NCI-H2107 (cell line): ENCODE results near the gene USP16.

Experiments used
- DNase-seq: peaks from one replicate; lab custom pipeline; 2025; lab: John Stamatoyannopoulos, UW

Gene USP16

DNA sequence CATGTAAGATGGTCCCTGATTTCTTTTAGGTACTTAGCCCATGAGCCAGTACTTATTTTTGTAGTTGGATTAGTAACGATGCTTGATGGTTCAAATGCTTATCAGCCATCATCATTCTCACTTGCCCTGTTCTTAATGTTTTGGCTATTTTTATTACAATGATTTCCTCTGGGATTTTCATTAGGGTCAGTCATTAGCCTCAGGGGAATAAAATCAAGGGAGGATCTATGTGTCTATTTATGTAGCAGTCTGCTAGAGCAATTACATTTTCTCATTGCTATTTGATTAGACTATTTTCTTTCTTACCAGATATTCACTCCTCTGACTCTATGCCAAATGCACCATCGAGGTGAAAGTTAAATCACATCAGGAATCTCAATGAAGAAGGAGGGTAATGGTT is 59.9 kb downstream of the USP16 start:
- no peak for DNase-seq

DNA sequence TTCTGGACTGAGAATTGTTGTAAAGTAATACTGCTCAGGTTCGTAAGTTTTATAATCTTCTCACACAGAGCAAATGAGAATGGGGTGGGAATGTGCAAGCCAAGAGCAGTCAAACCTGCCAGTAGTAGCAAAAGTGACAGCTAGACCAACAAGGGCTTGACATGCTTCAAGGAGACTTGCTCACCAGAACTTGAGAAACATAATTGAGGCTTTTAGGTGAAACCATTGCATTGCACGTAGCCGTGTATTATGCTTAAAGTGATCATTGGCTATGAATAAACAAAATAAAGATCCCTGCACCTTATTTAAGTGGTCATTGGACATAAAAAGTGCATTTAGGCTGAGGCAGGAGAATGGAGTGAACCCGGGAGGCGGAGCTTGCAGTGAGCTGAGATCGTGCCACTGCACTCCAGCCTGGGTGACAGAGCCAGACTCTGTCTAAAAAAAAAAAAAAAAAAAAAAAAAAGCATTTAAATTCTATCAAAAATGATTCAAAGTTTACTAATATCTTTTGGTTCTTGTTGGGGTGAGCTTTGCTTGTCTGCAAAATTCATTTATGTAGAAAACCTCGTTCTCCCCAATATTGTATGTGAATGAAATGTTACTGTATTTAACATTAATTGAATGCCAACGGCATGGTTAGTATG is 60.8 kb downstream of the USP16 start:
- no peak for DNase-seq

DNA sequence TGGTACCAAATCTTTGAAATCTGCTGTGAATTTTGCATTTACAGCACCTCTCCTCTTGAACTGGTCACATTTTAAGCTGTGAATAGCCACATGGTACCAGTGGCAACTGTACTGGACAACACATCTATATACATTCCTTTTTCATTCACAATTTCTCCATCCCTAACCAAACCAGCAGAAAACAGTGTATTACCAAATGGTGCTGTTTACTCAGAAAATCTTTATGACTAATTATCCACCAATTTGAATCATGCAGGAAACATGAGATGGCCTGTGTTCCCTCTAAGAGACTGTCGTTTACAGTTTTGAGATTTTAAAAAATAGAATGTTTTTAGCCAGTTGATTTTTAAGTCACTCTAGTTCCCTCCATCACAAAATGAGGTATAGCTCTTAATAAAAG is 66.6 kb downstream of the USP16 start:
- DNase-seq, result no peak

DNA sequence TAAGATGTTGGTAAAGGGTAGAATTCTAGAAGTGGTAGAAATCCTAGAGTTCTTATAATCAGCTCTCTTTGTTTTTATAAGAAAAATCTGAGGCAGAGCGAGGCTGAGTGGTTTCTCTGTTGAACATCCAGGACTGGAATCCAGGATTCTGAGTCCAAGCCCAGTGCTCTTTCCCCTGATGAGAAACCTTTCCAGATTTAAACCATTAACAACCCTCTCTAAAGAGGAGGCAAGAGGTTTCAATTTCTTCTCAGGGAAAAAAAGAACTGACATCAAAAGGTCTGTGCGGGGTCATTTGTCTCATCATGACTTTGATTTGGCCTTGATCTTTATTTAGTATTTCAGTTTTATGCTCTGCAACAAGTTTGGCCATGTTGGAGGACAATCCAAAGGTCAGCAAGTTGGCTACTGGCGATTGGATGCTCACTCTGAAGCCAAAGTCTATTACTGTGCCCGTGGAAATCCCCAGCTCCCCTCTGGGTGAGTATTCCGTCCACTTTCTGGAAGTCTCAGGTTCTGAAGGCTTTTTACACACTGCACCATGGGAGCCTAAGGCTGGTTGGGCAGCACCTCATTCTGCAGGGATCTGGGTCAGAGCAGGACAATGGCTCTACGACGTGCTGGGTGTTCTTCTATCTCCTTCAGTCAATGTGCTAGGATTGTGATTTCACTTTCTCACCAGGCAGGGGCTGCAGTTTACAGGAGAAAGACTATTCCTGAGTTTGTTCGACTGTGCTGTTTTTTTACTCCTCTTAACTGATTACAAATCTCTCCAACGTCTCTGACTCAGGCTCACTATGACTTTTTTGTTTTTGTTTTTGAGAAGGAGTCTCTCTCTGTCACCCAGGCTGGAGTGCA is 67.9 kb downstream of the USP16 start:
- DNase-seq, result no peak

DNA sequence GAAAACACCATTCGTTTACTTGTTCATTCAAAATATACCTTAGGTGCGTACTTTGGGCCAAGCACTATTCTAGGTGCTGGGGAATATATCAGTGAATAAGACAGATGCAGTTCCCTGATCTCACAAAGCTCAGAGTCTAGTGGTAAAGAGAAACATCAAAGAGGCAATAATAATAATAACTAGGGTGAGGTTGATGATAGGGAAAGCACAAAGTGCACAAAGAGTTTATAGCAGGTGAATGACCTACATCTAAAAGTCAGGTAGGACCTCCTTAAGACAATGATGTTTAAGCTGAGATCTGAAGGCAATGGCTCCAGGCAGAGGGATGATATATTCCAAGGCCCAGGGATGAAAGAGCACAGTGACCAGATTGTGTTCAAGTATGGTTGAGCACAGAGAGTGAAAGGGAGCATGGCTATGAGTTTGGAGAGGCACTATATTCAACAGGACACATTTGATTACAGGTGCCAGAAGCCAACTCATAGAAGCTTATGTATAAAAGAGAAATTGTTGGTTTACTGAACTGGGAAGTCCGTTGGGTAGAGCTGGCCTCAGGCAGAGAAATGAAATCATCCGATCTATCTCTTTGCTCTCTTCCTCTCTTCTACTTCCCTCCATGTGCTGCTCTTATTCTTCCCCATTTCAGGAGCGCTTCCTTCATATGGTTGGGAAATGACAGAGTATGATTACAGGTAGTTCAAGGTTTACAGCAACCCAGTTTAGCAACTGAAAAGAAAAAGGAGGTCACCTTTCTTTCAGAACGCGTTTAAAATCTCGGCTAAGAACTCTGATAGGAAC is 71.9 kb downstream of the USP16 start:
- DNase-seq, result no peak

DNA sequence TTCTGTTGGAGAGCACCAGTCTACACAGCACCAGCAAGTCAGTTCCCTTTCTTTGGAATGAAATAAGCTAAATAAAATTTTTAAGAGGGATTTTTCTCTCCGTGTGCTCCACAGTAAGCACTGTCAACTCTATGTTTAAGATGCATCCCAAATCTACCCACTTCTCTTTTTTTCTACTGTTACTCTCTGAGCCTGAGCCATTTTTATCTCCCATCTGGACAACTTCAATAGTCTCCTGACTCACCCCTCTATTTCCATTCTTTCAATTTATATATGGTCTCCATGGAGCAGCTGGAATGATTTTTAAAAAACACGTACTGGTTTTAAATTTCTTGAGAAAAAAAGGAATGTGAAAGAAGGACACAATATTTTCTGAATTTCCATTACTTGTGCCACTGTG is 73.7 kb downstream of the USP16 start:
- DNase-seq, result no peak

DNA sequence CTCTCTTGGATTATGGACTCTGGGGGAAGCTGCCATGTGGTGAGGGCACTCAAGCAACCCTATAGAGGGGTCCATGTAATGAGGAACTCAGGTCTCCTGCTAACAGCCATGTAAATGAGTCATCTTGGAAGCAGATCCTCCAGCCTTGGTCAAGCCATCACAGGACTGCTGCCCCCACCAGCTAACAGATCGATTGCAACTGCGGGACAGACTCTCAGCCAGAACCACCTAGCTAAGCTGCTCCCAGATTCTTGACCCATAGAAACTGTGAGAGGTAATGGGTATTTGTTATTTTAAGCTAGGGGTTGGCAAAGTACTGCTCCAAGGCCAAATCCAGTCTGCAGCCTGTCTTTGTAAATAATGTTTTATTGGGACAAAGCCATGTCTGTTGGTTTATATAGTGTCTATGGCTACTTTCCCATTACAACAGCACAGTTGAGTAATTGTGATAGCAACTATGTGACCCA is 78.4 kb downstream of the USP16 start:
- DNase-seq, result no peak
